ENCODE measurements around the gene DCLRE1C. TPM values are rescaled to one million over a fixed set of nuclear protein-coding genes. Genes with fewer than 3 reads are reported as not detected.

The DCLRE1C gene
- total RNA-seq, 4 donors from 2014 or later: 10.5 to 22.6 (median 16.6) TPM

- no peak for DNase-seq
- no peak overlapping the region for H3K4me3 ChIP-seq
- intact Hi-C loops (cut with DNase I; ENCODE audit: low total_unique reads): no loop called here
- TF ChIP-seq CTCF (IDR thresholded peaks at IDR 0.05): no peak
- no peak for TF ChIP-seq POLR2A (IDR thresholded peaks at IDR 0.05)
- H3K36me3 ChIP-seq: no peaks in the 10 kb centered on the region
- no peaks in the 10 kb centered on the region for H3K27me3 ChIP-seq
- no peaks in the 10 kb centered on the region for H3K9me3 ChIP-seq
- no peaks in the 10 kb centered on the region for H3K4me1 ChIP-seq
- no peak overlapping the region for H3K27ac ChIP-seq
These were observed 17.3 kb downstream of the DCLRE1C start for GRCh38 chr10:14936584-14936983.

- no peaks in the 10 kb centered on the region for H3K9me3 ChIP-seq
- TF ChIP-seq CTCF (IDR thresholded peaks at IDR 0.05) (no peak), POLR2A (IDR thresholded peaks at IDR 0.05) (no peak)
- H3K4me3 ChIP-seq: no peak overlapping the region
- no peaks in the 10 kb centered on the region for H3K36me3 ChIP-seq
- no peaks in the 10 kb centered on the region for H3K27me3 ChIP-seq
- no peak for DNase-seq
- H3K4me1 ChIP-seq: no peaks in the 10 kb centered on the region
- H3K27ac ChIP-seq: no peak overlapping the region
- intact Hi-C loops (cut with DNase I; ENCODE audit: low total_unique reads): no loop called here
These were observed 23.3 kb downstream of the DCLRE1C start for GRCh38 chr10:14930610-14931009.

- intact Hi-C loops (cut with DNase I; ENCODE audit: low total_unique reads): no loop called here
- Histone ChIP-seq H3K4me1 (no peaks in the 10 kb centered on the region), H3K9me3 (no peaks in the 10 kb centered on the region), H3K27ac (no peak overlapping the region), H3K4me3 (no peak overlapping the region), H3K27me3 (no peaks in the 10 kb centered on the region), H3K36me3 (no peaks in the 10 kb centered on the region)
- DNase-seq: no peak
- TF ChIP-seq CTCF (IDR thresholded peaks at IDR 0.05): no peak
- no peak for TF ChIP-seq POLR2A (IDR thresholded peaks at IDR 0.05)
These were observed 27.0 kb downstream of the DCLRE1C start for GRCh38 chr10:14926722-14927416.

- no peaks in the 10 kb centered on the region for H3K9me3 ChIP-seq
- H3K4me3 ChIP-seq: no peak overlapping the region
- intact Hi-C loops (cut with DNase I; ENCODE audit: low total_unique reads): no loop called here
- no peak for DNase-seq
- no peaks in the 10 kb centered on the region for H3K4me1 ChIP-seq
- H3K27me3 ChIP-seq: no peaks in the 10 kb centered on the region
- no peaks in the 10 kb centered on the region for H3K36me3 ChIP-seq
- H3K27ac ChIP-seq: no peak overlapping the region
- TF ChIP-seq CTCF (IDR thresholded peaks at IDR 0.05): no peak
- TF ChIP-seq POLR2A (IDR thresholded peaks at IDR 0.05): no peak
These were observed 27.8 kb downstream of the DCLRE1C start for GRCh38 chr10:14926061-14926470.

GRCh38 chr10:14925268-14925667 is 28.6 kb downstream of the DCLRE1C start:
- no peak for TF ChIP-seq CTCF (IDR thresholded peaks at IDR 0.05)
- TF ChIP-seq POLR2A (IDR thresholded peaks at IDR 0.05): no peak
- no peak for DNase-seq
- Histone ChIP-seq H3K27ac (no peak overlapping the region), H3K4me3 (no peak overlapping the region), H3K27me3 (no peaks in the 10 kb centered on the region), H3K4me1 (no peaks in the 10 kb centered on the region), H3K36me3 (no peaks in the 10 kb centered on the region), H3K9me3 (no peaks in the 10 kb centered on the region)
- intact Hi-C loops (cut with DNase I; ENCODE audit: low total_unique reads): no loop called here
